K562 (cell line): ENCODE data around the gene ITGB2. TPM values are rescaled to one million over a fixed set of nuclear protein-coding genes. Genes with fewer than 3 reads are reported as not detected.

Source experiments
- CBX5 ChIP-seq: IDR thresholded peaks from 2 replicates; pipeline ENCODE4 v1.6.1; 2014; ENCODE audit warnings: low read depth, borderline replicate concordance
- CEBPB ChIP-seq: fragments of 450-650 bp; IDR thresholded peaks from 2 replicates; pipeline ENCODE4 v1.6.1; 2016; ENCODE audit warnings: missing genetic modification characterization, missing compliant biosample characterization
- ETV5 ChIP-seq: sonication (generic); formaldehyde crosslinking; IDR thresholded peaks from 2 replicates; pipeline ENCODE4 v1.4.0; 2020; ENCODE audit warnings: low read depth, mild to moderate bottlenecking, missing genetic modification reagents
- GABPB2 ChIP-seq: fragments of 250-450 bp; sonication (Bioruptor Pico); conservative IDR thresholded peaks from 2 replicates; pipeline ENCODE4 v1.5.1; 2021; ENCODE audit warnings: mild to moderate bottlenecking
- HNRNPUL1 ChIP-seq: fragments of 200-400 bp; formaldehyde crosslinking; IDR thresholded peaks from 2 replicates; pipeline ENCODE4 v1.6.1; 2017; ENCODE audit warnings: low read length
- KLF16 ChIP-seq: IDR thresholded peaks from 2 replicates; pipeline ENCODE4 v1.6.1; 2016; ENCODE audit warnings: antibody characterized with exemption
- MGA ChIP-seq: fragments of 450-650 bp; IDR thresholded peaks from 2 replicates; pipeline ENCODE4 v1.6.1; 2016; ENCODE audit warnings: mild to moderate bottlenecking, moderate library complexity
- PTRF ChIP-seq: fragments of 450-650 bp; IDR thresholded peaks from 2 replicates; pipeline ENCODE4 v1.6.1; 2016; ENCODE audit warnings: mild to moderate bottlenecking, missing genetic modification characterization, missing compliant biosample characterization
- RBM14 ChIP-seq: fragments of 200-400 bp; formaldehyde crosslinking; IDR thresholded peaks from 2 replicates; pipeline ENCODE4 v1.6.1; 2018; ENCODE audit warnings: low read depth, mild to moderate bottlenecking, low read length, moderate library complexity, borderline replicate concordance; ENCODE audit not compliant: insufficient read depth
- RBM22 ChIP-seq: fragments of 200-400 bp; formaldehyde crosslinking; IDR thresholded peaks from 2 replicates; pipeline ENCODE4 v1.6.1; 2018; ENCODE audit warnings: low read length, low read depth; ENCODE audit not compliant: poor library complexity, severe bottlenecking
- SMARCA4 ChIP-seq: fragments of 450-650 bp; IDR thresholded peaks from 2 replicates; pipeline ENCODE4 v1.6.1; 2016
- ZNF12 ChIP-seq: sonication (generic); formaldehyde crosslinking; IDR thresholded peaks from 2 replicates; pipeline ENCODE4 v1.4.0; 2020; ENCODE audit warnings: mild to moderate bottlenecking, missing genetic modification reagents
- ZNF589 ChIP-seq: fragments of 200-800 bp; sonication (Bioruptor generic); IDR thresholded peaks from 2 replicates; pipeline ENCODE4 v1.6.1; 2016; ENCODE audit warnings: low read depth, missing genetic modification characterization, missing compliant biosample characterization
- ZNF644 ChIP-seq: fragments of 200-800 bp; sonication (Bioruptor generic); IDR thresholded peaks from 2 replicates; pipeline ENCODE4 v1.6.1; 2016; ENCODE audit warnings: low read depth, missing genetic modification characterization, missing compliant biosample characterization
- polyA plus RNA-seq, 8 experiments: library from polyadenylated mRNA; depleted of rRNA in 4 of 8; stranded (reverse) in 5 of 8; unstranded in 3 of 8; fragments of >200 nt; fragmentation: Nextera tagmentation in 2 of 8; fragmentation: Illumina TruSeq in 1 of 8; extraction: Ambion mirVana in 2 of 8; extraction: Trizol in 1 of 8; gene quantifications; 2 replicates each; pipeline versions ENCODE4 v1.2.1 to v1.2.3, GENCODE V29; 2011 to 2014; ENCODE audit warnings: inconsistent platforms in 1 of 8, missing spikeins in 1 of 8
- total RNA-seq, 7 experiments: library from RNA; depleted of rRNA in 6 of 7; stranded (reverse); fragments of >200 nt in 6 of 7; fragmentation: Illumina TruSeq in 2 of 7; extraction: Trizol in 2 of 7; gene quantifications; 2 replicates each; pipeline versions ENCODE4 v1.2.1 to v1.2.3, GENCODE V29; 2011 to 2021; ENCODE audit warnings: low replicate concordance in 1 of 7
- TF ChIP-seq, protein P1 (sequence below): IDR thresholded peaks from 3 replicates; pipeline ENCODE4 v1.6.1; 2011; ENCODE audit warnings: borderline replicate concordance, mild to moderate bottlenecking; ENCODE audit not compliant: insufficient read length, insufficient read depth

The ITGB2 gene
- total and polyA plus RNA-seq, 9 of the 15 experiments (the other 6 are each of a cell fraction or from before 2014, with no cell fraction given): 0.07 to 1.3 (median 0.51) TPM; not detected in 2

DNA sequence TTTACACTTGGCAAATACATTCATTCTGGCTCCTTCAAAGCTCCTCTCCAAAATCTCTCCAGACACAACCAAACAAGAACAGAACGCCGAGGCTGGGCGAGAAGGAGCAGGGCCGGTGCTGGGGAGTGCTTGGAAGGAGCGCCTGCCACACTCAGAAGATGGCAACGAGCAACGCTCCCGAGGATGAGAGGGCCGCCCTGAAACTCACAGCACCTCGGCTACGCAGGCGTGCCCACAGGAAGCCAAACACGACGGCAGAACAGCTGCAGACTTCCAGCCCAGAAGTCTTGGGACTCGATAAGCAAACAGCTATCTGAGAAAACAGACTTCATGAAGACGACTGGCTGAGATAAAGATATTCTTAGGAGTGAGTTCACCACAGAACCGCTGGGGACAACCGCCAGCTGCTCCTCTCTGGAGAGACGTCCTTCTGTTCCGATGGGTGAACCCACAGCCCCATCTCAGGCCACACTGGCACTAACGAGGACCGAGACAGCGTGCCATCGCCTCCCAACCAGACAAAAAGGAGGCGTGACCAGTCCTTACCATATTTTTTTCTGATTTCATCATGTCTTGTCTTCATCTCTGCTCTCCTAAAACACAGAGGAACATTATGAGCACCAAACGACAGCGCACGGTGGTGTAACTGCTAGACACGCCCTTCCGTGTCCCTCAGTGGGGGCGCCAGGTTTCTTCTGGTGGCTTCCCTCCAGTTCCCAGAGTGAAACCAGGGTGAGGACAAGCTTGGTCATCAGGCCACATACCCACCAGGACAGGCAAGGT lies 65.8 kb downstream of the ITGB2 start (continued):
- TF ChIP-seq RBM14: no peak
- TF ChIP-seq ZNF589: peak; percentile 99
- TF ChIP-seq MGA: peak; percentile 98
- TF ChIP-seq ZNF12: no peak
- TF ChIP-seq PTRF: no peak
- TF ChIP-seq HNRNPUL1: no peak
- TF ChIP-seq ETV5 (CRISPR knock-in tag): peak; percentile 97
- TF ChIP-seq GABPB2 (CRISPR knock-in tag): no peak
- peak; percentile 38; the same call in 1 of the 2 replicates for TF ChIP-seq CBX5
- TF ChIP-seq KLF16: peak; percentile 99
- peak; percentile 97 for TF ChIP-seq SMARCA4
- TF ChIP-seq CEBPB (tag): peak; percentile 84
- TF ChIP-seq, protein P1, sequence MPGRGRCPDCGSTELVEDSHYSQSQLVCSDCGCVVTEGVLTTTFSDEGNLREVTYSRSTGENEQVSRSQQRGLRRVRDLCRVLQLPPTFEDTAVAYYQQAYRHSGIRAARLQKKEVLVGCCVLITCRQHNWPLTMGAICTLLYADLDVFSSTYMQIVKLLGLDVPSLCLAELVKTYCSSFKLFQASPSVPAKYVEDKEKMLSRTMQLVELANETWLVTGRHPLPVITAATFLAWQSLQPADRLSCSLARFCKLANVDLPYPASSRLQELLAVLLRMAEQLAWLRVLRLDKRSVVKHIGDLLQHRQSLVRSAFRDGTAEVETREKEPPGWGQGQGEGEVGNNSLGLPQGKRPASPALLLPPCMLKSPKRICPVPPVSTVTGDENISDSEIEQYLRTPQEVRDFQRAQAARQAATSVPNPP: no peak
- no peak for TF ChIP-seq RBM22
- TF ChIP-seq ZNF644 (tag): peak; percentile 98
